MM.1S (cell line): ENCODE results near the gene ADAMTS12.

Source experiments
- CTCF ChIP-seq: fragments of 300-600 bp; sonication (generic); IDR thresholded peaks from 2 replicates; pipeline ENCODE4 v1.5.1; 2016; ENCODE audit warnings: antibody characterized with exemption, low read length, mixed read lengths
- EZH2 ChIP-seq: fragments of 300-600 bp; sonication (generic); optimal IDR thresholded peaks from 2 replicates; pipeline ENCODE3; 2017; ENCODE audit warnings: low read depth, mild to moderate bottlenecking, antibody characterized with exemption, low read length, mixed read lengths

GRCh38 chr5:33761139-33761538 lies 130.7 kb downstream of the ADAMTS12 start:
- TF ChIP-seq CTCF, result no peak
- no peak for TF ChIP-seq EZH2
